GM12864 (cell line): Measurements from ENCODE around the gene SEMA3E.

ENCODE experiments used
- DNase-seq: peaks from one replicate; pipeline ENCODE4 v3.0.0-alpha.2; 2011; ENCODE audit warnings: low read depth
- H3K4me3 ChIP-seq: 2 replicates; pipeline ENCODE4 v1.5.1; 2011; ENCODE audit warnings: mild to moderate bottlenecking, low read depth, low read length, control low read depth
- CTCF ChIP-seq: IDR thresholded peaks from 2 replicates; pipeline ENCODE4 v1.5.1; 2011; ENCODE audit warnings: low read depth, mild to moderate bottlenecking, moderate library complexity, low read length, control low read depth, inconsistent platforms; ENCODE audit errors: missing control alignments

The SEMA3E gene

DNA sequence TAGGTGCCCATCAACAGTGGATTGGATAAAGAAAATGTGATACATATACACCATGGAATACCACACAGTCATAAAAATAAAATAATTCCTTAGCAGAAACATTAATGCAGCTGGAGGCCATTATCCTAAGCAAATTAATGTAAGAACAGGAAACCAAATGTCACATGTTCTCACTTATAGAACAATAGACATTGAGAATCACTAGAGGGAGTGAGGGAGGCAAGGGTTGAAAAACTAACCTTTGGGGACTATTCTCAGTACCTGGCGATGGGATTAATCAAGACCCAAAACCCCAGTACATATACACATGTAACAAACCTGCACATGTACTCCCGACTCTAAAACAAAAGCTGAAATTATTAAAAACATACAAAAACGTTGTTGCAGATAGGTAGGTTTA, 222.6 kb downstream of the SEMA3E start:
- no peak for DNase-seq
- H3K4me3 ChIP-seq, result no peak overlapping the region
- TF ChIP-seq CTCF, result no peak

DNA sequence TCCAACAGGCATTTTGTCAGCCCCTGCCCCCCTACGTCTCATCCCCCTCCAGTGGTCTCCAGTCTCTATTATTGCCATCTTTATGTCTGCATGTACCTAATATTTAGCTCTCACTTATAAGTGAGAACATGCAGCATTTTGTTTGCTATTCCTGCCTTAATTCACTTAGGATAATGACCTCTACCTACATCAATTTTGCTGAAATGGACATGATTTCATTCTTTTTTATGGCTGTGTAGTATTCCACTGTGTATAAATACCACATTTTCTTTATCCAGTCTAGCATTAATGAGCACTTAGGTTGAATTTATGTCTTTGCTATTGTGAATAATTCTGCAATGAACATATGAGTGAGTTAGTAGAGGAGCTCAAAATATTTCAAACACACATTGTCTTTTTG, 229.9 kb downstream of the SEMA3E start:
- no peak for DNase-seq
- no peak overlapping the region for H3K4me3 ChIP-seq
- no peak for TF ChIP-seq CTCF

DNA sequence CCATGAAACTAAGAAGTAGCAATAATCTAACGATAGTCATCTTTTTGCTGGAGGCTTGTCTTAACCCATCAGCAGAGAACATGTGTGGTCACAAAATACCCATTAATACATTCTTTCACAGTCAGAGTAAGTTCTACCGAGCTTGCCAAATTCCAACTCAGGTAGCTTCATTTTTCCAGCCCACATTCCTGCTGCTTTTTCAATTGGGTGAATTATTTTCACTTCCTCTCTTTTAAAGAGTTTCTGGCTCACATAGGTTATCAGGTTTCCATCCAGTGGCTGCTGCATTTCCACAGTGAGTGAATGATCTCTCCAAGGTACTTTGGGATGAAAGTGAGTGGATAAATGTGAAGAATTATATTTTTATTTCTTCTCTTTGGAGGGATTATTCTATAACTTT, 233.1 kb downstream of the SEMA3E start:
- no peak overlapping the region for H3K4me3 ChIP-seq
- TF ChIP-seq CTCF, result no peak
- DNase-seq, result no peak

- H3K4me3 ChIP-seq, result no peak overlapping the region
- DNase-seq, result no peak
- TF ChIP-seq CTCF, result no peak
These were observed 234.0 kb downstream of the SEMA3E start for GRCh38 chr7:83414947-83415346.

GRCh38 chr7:83413831-83414230, 235.1 kb downstream of the SEMA3E start:
- no peak for DNase-seq
- H3K4me3 ChIP-seq, result no peak overlapping the region
- no peak for TF ChIP-seq CTCF

DNA sequence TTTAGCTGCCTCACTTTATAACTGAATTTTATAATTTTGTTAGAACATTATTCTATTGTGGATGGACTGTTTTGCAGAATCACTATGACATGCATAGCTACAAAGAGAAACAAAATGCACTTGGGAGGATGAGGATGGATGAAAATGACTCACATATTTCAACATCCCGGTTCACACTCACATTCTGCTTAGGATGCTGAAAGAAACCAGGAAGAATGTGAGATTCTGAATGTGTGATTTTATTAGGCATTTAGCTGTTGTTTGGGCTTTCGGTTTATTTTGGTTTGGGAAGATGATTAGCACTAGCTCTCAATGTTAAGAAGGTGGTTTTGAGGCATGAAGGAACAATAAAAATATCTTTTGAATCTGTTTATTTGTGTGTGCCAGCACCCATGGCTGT, 235.5 kb downstream of the SEMA3E start:
- no peak for DNase-seq
- H3K4me3 ChIP-seq, result no peak overlapping the region
- TF ChIP-seq CTCF, result no peak

DNA sequence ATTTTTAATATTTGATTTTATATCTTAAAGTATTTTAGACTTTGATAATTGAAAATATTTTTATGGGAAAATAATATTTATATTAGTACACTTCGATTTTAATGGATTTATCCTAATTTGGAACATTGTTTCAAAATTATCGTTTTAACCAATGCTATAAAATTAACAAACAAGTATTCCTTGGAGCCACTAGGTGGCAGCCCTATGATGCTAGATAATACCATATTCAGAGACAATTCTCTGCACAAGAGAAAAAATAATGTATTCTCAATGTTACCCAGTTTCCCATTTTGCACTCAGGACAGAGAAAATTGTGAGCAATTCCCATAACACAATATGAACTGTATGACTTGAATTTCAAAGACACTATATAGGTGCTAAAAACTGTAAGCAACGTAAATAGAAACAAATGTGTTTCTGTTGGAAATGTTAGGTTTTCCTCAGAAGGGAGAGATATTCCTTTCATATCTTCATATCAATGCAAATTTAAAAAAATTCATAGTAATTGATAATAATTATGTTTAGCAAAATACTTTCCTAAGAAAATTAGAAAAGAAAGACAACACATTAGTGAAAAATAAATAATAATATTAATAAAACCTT, 237.8 kb downstream of the SEMA3E start:
- no peak for DNase-seq
- H3K4me3 ChIP-seq, result no peak overlapping the region
- peak; percentile 43 for TF ChIP-seq CTCF
